ENCODE results near the gene CMIP.

DNA sequence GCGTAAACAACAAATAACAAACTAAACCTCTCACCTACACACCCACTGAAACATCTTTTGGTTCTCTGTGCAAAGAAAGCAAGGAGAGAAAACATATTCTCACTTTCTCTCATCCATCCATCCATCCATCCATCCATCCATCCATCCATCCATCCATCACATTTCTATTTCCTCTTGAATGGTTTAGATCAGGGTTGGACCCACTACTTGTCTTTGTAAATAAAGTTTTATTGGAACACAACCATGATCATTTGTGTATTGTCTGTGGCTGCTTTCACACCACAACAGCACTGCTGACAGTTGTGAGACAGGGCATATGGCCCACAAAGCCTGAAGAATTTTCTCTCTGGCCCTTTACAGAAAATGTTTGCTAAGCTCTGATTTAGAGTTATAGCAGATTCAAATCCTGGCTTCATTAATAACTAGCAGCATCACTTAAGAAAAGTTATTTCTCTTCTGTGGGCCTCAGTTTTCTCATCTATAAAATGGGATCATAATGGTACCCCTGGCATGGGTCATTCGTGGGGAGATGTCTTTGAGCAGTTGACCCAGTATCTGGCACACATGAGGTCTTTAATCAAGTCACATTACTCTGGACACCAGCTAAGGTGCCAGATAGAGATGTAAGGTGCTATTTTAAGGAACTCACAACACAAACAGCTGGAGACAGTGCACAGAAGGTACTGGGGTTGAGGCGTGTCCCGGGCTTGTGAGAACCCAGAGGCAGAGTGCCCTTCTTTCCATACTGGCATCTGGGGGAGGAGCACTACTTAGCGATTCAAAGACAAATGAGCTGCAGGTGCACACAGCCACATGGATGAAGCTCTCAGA, 146.3 kb downstream of the CMIP start:
- TF ChIP-seq, protein P1, sequence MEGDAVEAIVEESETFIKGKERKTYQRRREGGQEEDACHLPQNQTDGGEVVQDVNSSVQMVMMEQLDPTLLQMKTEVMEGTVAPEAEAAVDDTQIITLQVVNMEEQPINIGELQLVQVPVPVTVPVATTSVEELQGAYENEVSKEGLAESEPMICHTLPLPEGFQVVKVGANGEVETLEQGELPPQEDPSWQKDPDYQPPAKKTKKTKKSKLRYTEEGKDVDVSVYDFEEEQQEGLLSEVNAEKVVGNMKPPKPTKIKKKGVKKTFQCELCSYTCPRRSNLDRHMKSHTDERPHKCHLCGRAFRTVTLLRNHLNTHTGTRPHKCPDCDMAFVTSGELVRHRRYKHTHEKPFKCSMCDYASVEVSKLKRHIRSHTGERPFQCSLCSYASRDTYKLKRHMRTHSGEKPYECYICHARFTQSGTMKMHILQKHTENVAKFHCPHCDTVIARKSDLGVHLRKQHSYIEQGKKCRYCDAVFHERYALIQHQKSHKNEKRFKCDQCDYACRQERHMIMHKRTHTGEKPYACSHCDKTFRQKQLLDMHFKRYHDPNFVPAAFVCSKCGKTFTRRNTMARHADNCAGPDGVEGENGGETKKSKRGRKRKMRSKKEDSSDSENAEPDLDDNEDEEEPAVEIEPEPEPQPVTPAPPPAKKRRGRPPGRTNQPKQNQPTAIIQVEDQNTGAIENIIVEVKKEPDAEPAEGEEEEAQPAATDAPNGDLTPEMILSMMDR (conservative IDR thresholded peaks at IDR 0.05; ENCODE audit: low read length) = no peak
- TF ChIP-seq EZH2phosphoT487 (IDR thresholded peaks at IDR 0.05; ENCODE audit: borderline replicate concordance) = no peak

All from Loucy (cell line).